Measurements from ENCODE around the gene CEPT1.
A peak's percentile ranks its signal among the peaks of the same experiment; 100 is the strongest.
"Not testable (repeated sequence)": the region's sequence is repeated elsewhere in the genome, so short reads cannot be mapped to it uniquely, and the experiment has no call there.

Gene CEPT1

DNA sequence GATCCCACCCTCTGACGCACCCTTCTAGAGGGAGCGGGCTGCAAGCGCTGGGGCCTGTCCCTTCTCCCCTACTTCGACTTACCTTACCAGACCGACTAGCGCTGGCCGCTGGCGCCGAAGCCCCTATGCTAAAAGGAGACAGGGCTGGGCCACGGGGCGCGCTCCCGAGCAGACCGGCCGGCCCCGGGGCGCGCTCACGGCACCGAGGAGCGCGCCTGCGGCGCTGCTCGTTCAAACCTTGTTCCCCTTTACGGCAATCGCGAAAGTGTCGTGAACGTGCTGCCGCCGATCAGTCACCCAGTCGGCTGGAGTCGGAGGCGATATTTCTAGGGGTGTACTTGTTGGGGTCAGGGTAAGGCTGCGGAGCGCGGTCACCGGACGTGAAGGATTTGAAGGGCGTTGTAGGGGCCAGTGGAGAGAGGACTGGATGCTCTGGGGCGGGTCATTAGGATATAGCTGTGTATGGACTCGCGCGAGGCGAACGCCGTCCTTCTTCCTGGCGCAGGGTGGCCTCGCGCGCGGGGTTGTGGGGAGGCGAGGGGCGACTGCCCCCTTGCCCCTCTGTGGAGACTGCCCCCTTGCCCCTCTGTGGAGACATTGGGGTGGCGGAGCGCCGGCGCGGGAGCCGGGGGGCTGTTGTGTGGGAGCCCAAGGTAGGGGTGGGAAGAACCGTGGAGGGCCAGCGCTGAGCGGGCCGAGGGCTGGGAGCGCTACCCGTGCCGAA, at the start of gene CEPT1, which contains the start of gene DRAM2:
TSS of gene CEPT1 (plus strand) at position 268 of the 724 bp plus-strand sequence. CDS start 7,492 bp downstream, outside the sequence.
TSS of gene DRAM2 (minus strand) at position 138 of the 724 bp plus-strand sequence. CDS start 8,539 bp downstream, outside the sequence.
- H3K4me1 ChIP-seq (ENCODE audit: insufficient read depth, low read length), result peaks cover 18% of the 10 kb centered on the region
- peak within 1 kb of the TSS; percentile 93 for H3K27ac ChIP-seq (ENCODE audit: low read length)

DNA sequence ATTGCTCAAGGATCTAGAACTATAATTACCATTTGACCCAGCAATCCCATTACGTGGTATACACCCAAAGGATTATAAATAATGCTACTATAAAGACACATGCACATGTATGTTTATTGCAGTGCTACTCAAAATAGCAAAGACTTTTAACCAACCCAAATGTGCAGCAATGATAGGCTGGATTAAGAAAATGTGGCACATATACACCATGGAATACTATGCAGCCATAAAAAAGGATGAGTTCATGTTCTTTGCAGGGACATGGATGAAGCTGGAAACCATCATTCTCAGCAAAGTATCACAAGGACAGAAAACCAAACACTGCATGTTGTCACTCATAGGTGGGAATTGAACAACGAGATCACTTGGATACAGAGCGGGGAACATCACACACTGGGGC, 44.6 kb upstream of the CEPT1 start:
- H3K27ac ChIP-seq (ENCODE audit: low read length); H3K9ac ChIP-seq (ENCODE audit: low read depth, low read length): not testable (repeated sequence)

More for the DNA sequence above, at the start of gene CEPT1, which contains the start of gene DRAM2:
- Histone ChIP-seq H3K9me3 (ENCODE audit: insufficient read depth, low read depth, low read length) (no peaks in the 10 kb centered on the region), H3K4me3 (ENCODE audit: low read length) (peak within 1 kb of the TSS; percentile 91), H3K27me3 (ENCODE audit: insufficient read depth, low read length) (no peaks in the 10 kb centered on the region), H3K36me3 (ENCODE audit: insufficient read depth, low read depth, low read length) (peaks cover 27% of the 10 kb centered on the region), H3K9ac (ENCODE audit: low read depth, low read length) (peak within 1 kb of the TSS; percentile 84)

DNA sequence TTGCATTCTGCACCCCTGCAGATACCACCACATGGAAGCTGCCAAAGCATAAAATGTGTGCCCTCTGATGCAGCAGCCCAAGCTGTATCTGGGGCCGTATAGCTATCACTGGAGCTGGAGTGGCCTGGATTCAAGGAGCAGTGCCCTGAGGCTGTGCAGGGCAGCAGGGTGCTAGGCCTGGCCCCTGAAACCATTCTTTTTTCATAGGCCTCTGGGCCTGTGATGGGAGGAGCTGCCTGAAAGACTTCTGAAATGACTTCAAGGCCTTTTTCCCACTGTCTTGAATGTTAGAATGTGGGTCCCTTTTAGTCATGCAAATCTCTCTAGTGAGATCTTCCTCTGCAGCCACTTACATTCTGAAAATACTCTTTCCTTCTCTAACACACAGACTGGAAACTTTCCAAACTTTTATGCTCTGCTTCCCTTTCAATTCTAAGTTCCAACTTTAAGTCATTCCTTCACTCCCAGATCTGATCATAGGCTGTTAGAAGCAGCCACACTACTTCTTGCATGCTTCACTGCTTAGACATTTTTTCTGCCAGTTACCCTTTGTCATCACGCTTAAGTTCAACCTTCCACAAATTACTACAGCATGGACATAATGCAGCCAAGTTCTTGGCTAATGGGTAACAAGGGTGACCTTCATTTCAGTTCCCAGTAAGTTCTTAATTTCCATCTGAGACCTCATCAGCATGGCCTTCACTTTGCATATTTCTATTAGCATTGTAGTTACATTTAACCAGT, 42.5 kb upstream of the CEPT1 start:
- Histone ChIP-seq H3K9ac (ENCODE audit: low read depth, low read length) (no peak overlapping the region), H3K27ac (ENCODE audit: low read length) (no peak overlapping the region), H3K4me1 (ENCODE audit: insufficient read depth, low read length) (no peaks in the 10 kb centered on the region), H3K27me3 (ENCODE audit: insufficient read depth, low read length) (no peaks in the 10 kb centered on the region), H3K9me3 (ENCODE audit: insufficient read depth, low read depth, low read length) (peaks cover 54% of the 10 kb centered on the region), H3K4me3 (ENCODE audit: low read length) (no peak overlapping the region), H3K36me3 (ENCODE audit: insufficient read depth, low read depth, low read length) (no peaks in the 10 kb centered on the region)

More for the DNA sequence above, 44.6 kb upstream of the CEPT1 start:
- H3K27me3 ChIP-seq (ENCODE audit: insufficient read depth, low read length); H3K36me3 ChIP-seq (ENCODE audit: insufficient read depth, low read depth, low read length); H3K4me3 ChIP-seq (ENCODE audit: low read length); H3K4me1 ChIP-seq (ENCODE audit: insufficient read depth, low read length): not testable (repeated sequence)
- H3K9me3 ChIP-seq (ENCODE audit: insufficient read depth, low read depth, low read length), result peaks cover 41% of the 10 kb centered on the region

DNA sequence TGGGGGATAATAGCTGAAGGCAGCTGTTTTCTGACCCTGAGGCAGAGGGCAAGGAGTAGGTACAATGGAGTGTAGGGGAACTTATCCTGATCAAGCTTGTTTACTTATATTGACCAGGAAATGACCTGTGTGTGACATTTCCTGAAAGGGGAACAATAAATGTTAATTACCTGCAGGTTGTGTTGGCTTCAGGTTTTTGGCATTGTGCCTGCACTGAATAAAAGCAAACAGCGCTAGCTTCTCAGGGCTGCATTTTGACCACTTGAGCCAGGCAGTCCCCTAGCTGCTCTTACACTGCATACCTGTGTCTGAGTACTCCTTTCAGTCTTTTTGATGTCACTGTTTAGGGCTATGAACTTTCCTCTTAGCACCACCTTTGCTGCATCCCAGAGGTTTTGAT, 40.7 kb upstream of the CEPT1 start:
- no peaks in the 10 kb centered on the region for H3K27me3 ChIP-seq (ENCODE audit: insufficient read depth, low read length)
- H3K4me1 ChIP-seq (ENCODE audit: insufficient read depth, low read length), result no peaks in the 10 kb centered on the region
- H3K27ac ChIP-seq (ENCODE audit: low read length), result no peak overlapping the region
- no peak overlapping the region for H3K9ac ChIP-seq (ENCODE audit: low read depth, low read length)
- H3K9me3 ChIP-seq (ENCODE audit: insufficient read depth, low read depth, low read length), result peaks cover 66% of the 10 kb centered on the region
- no peak overlapping the region for H3K4me3 ChIP-seq (ENCODE audit: low read length)
- H3K36me3 ChIP-seq (ENCODE audit: insufficient read depth, low read depth, low read length), result no peaks in the 10 kb centered on the region

DNA sequence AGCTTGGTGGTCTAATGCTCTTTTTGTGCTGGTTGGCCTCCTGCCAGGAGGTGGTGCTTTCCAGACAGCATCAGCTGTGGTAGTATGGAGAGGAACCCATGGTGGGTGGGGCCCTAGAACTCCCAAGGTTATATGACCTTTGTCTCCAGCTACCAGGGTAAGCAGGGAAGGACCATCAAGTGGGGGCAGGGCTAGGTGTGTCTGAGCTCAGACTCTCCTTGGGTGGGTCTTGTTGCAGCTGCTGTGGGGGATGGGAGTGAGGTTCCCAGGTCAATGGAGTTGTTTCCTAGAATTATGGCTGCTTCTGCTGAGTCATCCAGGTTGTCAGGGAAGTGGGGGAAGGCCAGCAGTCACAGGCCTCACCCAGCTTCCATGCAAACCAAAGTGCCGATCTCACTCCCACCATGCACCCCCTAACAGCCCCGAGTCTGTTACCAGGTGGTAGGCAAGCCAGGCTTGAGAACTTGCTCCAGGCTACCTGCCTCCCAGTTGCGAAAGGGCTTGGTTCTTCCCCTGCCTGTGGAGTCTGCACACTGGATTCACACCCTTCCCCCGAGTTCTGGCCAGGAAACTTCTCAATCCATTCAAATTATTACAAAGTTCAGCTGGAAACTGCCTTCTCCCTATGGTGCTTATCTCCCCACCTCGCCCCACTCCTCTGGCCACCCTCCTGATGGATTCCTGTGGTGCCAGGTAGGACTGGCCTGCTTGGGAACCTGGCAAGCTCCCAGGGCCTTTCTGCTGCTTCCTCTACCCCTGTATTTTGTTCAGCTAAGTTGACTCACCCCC, 38.0 kb upstream of the CEPT1 start:
- H3K4me3 ChIP-seq (ENCODE audit: low read length), result no peak overlapping the region
- H3K36me3 ChIP-seq (ENCODE audit: insufficient read depth, low read depth, low read length), result no peaks in the 10 kb centered on the region
- no peak overlapping the region for H3K27ac ChIP-seq (ENCODE audit: low read length)
- no peaks in the 10 kb centered on the region for H3K27me3 ChIP-seq (ENCODE audit: insufficient read depth, low read length)
- H3K4me1 ChIP-seq (ENCODE audit: insufficient read depth, low read length), result no peaks in the 10 kb centered on the region
- no peak overlapping the region for H3K9ac ChIP-seq (ENCODE audit: low read depth, low read length)
- peaks cover 63% of the 10 kb centered on the region for H3K9me3 ChIP-seq (ENCODE audit: insufficient read depth, low read depth, low read length)

DNA sequence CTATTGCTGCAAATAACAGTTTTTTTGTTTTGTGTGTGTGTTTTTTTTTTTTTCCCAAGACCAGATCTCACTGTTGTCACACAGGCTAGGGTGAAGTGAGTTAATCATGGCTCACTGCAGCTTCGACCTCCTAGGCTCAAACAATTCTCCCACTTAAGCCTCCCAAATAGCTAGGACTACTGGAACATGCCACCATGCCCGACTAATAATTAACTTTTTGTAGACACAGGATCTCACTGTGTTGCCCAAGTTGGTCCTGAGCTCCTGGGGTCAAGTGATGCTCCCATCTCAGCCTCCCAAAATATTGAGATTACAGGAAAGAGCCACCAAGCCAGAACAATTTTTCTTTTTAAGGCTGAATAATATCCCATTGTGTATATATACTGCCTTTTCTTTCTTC, 35.0 kb upstream of the CEPT1 start:
- no peaks in the 10 kb centered on the region for H3K36me3 ChIP-seq (ENCODE audit: insufficient read depth, low read depth, low read length)
- no peak overlapping the region for H3K27ac ChIP-seq (ENCODE audit: low read length)
- H3K9ac ChIP-seq (ENCODE audit: low read depth, low read length), result no peak overlapping the region
- H3K27me3 ChIP-seq (ENCODE audit: insufficient read depth, low read length), result no peaks in the 10 kb centered on the region
- H3K4me1 ChIP-seq (ENCODE audit: insufficient read depth, low read length), result no peaks in the 10 kb centered on the region
- no peak overlapping the region for H3K4me3 ChIP-seq (ENCODE audit: low read length)
- H3K9me3 ChIP-seq (ENCODE audit: insufficient read depth, low read depth, low read length), result peaks cover 59% of the 10 kb centered on the region

DNA sequence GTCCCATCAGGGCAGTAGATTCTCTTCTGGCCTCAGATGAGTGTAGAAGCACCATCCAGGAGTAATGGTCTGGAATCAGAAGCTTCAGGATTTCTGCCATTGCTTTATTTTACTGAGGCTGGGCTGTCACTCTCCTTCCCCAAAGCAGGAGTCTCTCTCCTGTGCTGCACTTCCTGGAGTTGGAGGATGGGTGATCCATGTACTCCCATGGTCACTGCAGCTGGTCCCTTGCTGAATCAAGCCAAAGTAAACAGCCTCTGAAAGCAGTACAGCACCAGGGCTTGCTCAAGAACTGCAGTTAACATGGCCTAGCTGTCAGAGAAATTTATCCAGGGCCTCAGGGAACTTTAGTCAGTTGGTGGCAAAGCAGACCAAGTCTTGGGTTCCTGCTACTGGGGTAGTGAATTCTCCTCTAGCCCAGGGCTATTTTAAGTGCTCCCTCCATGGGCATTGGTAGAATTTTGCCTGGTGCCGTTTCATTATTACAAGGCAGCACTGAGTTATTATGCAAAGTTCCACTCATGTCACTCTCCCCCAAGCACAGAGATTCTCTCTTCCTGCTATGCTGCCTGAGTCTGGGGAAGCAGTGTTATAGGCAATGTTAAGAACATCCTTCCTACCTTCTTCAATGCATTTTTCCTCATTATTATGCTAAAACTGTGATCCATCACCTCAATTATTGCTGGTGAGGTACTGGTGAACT, 29.7 kb upstream of the CEPT1 start:
- Histone ChIP-seq H3K36me3 (ENCODE audit: insufficient read depth, low read depth, low read length) (peaks cover 8% of the 10 kb centered on the region; the same call in 1 of the 2 replicates), H3K27ac (ENCODE audit: low read length) (no peak overlapping the region), H3K9ac (ENCODE audit: low read depth, low read length) (no peak overlapping the region), H3K4me1 (ENCODE audit: insufficient read depth, low read length) (no peaks in the 10 kb centered on the region), H3K27me3 (ENCODE audit: insufficient read depth, low read length) (no peaks in the 10 kb centered on the region), H3K4me3 (ENCODE audit: low read length) (no peak overlapping the region), H3K9me3 (ENCODE audit: insufficient read depth, low read depth, low read length) (peaks cover 24% of the 10 kb centered on the region)

DNA sequence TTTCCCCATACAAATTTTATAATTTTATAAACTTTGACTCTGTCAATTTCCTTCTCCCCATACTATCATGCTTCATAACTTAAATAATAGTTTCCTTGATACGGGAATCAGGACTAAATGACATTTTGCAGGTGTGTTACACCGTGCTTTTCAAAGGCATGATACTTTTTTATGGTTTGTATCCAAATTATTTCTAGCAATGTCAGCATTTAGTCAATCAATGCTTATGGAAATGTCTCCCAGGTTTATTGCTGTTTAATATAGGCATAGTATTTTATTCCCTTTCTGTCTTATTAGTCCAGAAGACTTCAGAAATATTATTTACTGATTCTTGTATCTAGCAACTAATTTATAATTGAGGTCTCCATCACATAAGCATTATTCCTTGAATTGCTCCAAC, 23.5 kb upstream of the CEPT1 start:
- H3K4me1 ChIP-seq (ENCODE audit: insufficient read depth, low read length), result no peaks in the 10 kb centered on the region
- no peak overlapping the region for H3K27ac ChIP-seq (ENCODE audit: low read length)
- H3K4me3 ChIP-seq (ENCODE audit: low read length), result no peak overlapping the region
- no peak overlapping the region for H3K9ac ChIP-seq (ENCODE audit: low read depth, low read length)
- H3K27me3 ChIP-seq (ENCODE audit: insufficient read depth, low read length), result no peaks in the 10 kb centered on the region
- H3K9me3 ChIP-seq (ENCODE audit: insufficient read depth, low read depth, low read length), result no peaks in the 10 kb centered on the region
- H3K36me3 ChIP-seq (ENCODE audit: insufficient read depth, low read depth, low read length), result peaks cover 49% of the 10 kb centered on the region

DNA sequence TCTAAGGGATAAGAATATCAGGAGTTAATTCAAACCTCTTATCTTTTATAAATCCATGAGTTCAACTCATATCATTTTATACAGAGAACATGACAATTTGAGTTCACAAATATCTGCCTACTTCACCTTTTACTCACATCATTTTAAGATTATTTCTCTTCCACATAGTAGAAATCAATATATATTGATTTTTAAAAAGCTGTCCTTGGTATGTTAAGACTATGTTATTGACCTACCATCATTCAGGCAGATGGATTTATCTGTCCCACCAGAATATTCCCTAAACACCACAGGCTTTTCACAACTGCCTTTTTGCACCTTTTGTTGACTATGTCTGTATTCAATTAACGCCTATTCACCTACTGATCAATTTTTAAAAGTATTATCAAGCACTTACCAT, 13.7 kb upstream of the CEPT1 start:
- Histone ChIP-seq H3K36me3 (ENCODE audit: insufficient read depth, low read depth, low read length) (peaks cover 70% of the 10 kb centered on the region), H3K4me3 (ENCODE audit: low read length) (no peak overlapping the region), H3K27ac (ENCODE audit: low read length) (no peak overlapping the region), H3K9me3 (ENCODE audit: insufficient read depth, low read depth, low read length) (no peaks in the 10 kb centered on the region), H3K4me1 (ENCODE audit: insufficient read depth, low read length) (no peaks in the 10 kb centered on the region), H3K27me3 (ENCODE audit: insufficient read depth, low read length) (no peaks in the 10 kb centered on the region), H3K9ac (ENCODE audit: low read depth, low read length) (no peak overlapping the region)

DNA sequence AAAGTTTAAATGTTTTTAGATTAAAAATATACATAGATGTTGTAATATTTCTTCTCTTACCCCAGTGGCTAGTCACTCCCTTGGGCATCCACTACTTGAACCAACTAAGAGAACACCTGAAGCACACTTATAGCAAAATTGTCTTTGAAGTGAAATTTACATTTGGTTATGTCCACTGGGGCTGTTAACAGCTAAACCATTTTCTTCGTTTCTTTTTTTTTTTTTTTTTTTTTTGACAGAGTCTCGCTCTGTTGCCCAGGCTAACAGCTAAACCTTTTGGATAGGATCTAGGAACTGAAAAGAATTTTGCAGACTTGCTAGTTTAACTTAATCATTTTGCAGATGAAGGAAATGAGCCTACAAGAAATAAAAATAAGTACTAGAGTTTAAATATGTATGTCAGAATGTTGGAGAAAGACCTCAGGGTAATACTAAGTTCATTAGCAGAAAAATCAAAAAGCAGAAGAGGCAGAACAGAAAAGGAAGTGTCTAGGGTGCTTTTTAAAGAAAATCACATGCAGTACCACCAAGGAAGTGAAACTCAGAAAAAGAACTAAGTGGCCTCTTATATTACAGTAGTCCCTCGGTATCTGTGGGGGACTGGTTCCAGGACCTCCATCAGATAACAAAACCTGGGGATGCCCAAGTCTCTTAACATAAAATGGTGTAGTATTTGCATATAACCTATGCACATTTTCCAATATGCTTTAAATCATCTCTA, 11.9 kb upstream of the CEPT1 start:
- no peak overlapping the region for H3K4me3 ChIP-seq (ENCODE audit: low read length)

More for the DNA sequence above, 11.9 kb upstream of the CEPT1 start:
- H3K9ac ChIP-seq (ENCODE audit: low read depth, low read length), result no peak overlapping the region
- H3K27ac ChIP-seq (ENCODE audit: low read length), result no peak overlapping the region
- H3K36me3 ChIP-seq (ENCODE audit: insufficient read depth, low read depth, low read length), result peaks cover 69% of the 10 kb centered on the region
- no peaks in the 10 kb centered on the region for H3K9me3 ChIP-seq (ENCODE audit: insufficient read depth, low read depth, low read length)
- no peaks in the 10 kb centered on the region for H3K4me1 ChIP-seq (ENCODE audit: insufficient read depth, low read length)
- no peaks in the 10 kb centered on the region for H3K27me3 ChIP-seq (ENCODE audit: insufficient read depth, low read length)

All from iPS-20b (cell line).